GM12801 (cell line): ENCODE results near the gene ARPC5L.

Source experiments
- CTCF ChIP-seq: IDR thresholded peaks from one replicate; pipeline ENCODE4 v1.5.1; 2011; ENCODE audit warnings: control low read depth; ENCODE audit not compliant: insufficient read length; ENCODE audit errors: extremely low read depth

The ARPC5L gene

GRCh38 chr9:124857533-124858162 is 4.3 kb upstream of the ARPC5L start:
- TF ChIP-seq CTCF: no peak

- TF ChIP-seq CTCF: no peak
Observed at GRCh38 chr9:124858330-124859046, 3.4 kb upstream of the ARPC5L start.

GRCh38 chr9:124859803-124860581 is 1.9 kb upstream of the ARPC5L start:
- no peak for TF ChIP-seq CTCF

GRCh38 chr9:124860582-124861341 is 1.2 kb upstream of the ARPC5L start:
- TF ChIP-seq CTCF: no peak

- no peak for TF ChIP-seq CTCF
Observed at GRCh38 chr9:124863371-124863871, 1.5 kb downstream of the ARPC5L start.

- TF ChIP-seq CTCF: no peak
Observed at GRCh38 chr9:124868511-124869465, 6.9 kb downstream of the ARPC5L start.
